Neutrophil (primary cell): Measurements from ENCODE around the gene INHBC.

ENCODE experiments used
- H3K27ac ChIP-seq: fragments of 200-600 bp; sonication (generic); 2 replicates; pipeline ENCODE4 v1.5.1; 2016; ENCODE audit warnings: mild to moderate bottlenecking, moderate library complexity
- H3K27me3 ChIP-seq: fragments of 200-600 bp; sonication (generic); 2 replicates; pipeline ENCODE4 v1.6.0; 2016; ENCODE audit warnings: mild to moderate bottlenecking
- H3K36me3 ChIP-seq: fragments of 200-600 bp; sonication (generic); 2 replicates; pipeline ENCODE4 v1.5.1; 2017
- H3K4me1 ChIP-seq, 2 experiments: fragments of 200-600 bp in 1 of 2; sonication (generic) in 1 of 2; 1 replicate in 1 of 2; 2 replicates in 1 of 2; pipeline versions ENCODE4 v1.5.1 to v1.6.1; 2013 to 2016; ENCODE audit warnings: low read depth in 1 of 2, low read length in 1 of 2, mild to moderate bottlenecking in 1 of 2, moderate library complexity in 1 of 2; ENCODE audit not compliant: control insufficient read depth in 1 of 2, insufficient read depth in 1 of 2
- H3K4me3 ChIP-seq, 2 experiments: fragments of 200-600 bp in 1 of 2; sonication (generic) in 1 of 2; 1 replicate in 1 of 2; 2 replicates in 1 of 2; pipeline ENCODE4 v1.5.1; 2013 to 2016; ENCODE audit warnings: low read depth in 1 of 2, low read length in 1 of 2, mild to moderate bottlenecking in 1 of 2, moderate library complexity in 1 of 2
- H3K9me3 ChIP-seq: fragments of 200-600 bp; sonication (generic); 2 replicates; pipeline ENCODE4 v1.5.1; 2016
- TF ChIP-seq, protein P1 (sequence below): fragments of 200-600 bp; sonication (generic); IDR thresholded peaks from 2 replicates; pipeline ENCODE4 v1.5.1; 2016; ENCODE audit warnings: antibody characterized with exemption

The INHBC gene

DNA sequence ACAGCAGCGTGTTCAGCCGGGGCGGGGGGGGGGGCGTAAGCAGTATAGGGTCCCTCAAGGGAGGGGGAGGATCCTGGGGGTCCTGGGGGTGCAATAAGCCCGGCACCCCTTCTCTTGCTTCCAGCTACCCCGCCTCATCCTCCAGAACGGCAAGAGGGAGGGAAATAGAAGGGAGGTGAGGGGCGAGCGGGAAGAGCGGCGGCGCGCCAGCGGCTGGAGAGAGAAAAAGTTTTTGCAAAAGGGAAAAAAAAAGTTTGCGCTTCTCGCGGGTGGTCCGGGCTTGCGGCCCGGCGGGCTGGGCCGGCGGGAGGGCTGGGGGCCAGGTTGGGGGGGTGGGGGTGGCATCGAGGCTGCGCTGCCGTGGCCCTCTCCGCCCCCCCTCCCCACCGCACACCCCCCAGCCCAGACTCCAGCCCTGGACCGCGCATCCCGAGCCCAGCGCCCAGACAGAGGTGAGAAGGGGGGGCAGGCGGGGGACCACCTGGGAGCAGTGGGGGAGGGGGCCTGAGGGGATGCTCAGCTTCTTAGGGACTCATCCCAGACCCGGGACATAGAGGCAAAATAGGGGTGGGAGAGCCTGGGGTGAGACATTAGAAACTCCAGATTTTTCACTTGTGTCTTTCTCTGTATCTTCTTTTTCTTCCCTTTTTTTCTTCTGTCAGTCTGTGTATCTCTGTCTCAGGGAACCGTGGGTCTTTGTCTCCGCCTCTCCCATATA, 25.3 kb downstream of the INHBC start, which contains the start of gene GLI1:
TSS of gene GLI1 (plus strand) at position 36 of the 718 bp plus-strand sequence. CDS start 3,907 bp downstream, outside the sequence.
- peak within 1 kb of the TSS; percentile 62 for H3K27ac ChIP-seq
- peaks cover 13% of the 10 kb centered on the region for H3K36me3 ChIP-seq
- peaks cover 46 to 57% of the 10 kb centered on the region in 2 experiments for H3K4me1 ChIP-seq
- H3K4me3 ChIP-seq = peak within 1 kb of the TSS; percentile 89 to 91
- TF ChIP-seq, protein P1, sequence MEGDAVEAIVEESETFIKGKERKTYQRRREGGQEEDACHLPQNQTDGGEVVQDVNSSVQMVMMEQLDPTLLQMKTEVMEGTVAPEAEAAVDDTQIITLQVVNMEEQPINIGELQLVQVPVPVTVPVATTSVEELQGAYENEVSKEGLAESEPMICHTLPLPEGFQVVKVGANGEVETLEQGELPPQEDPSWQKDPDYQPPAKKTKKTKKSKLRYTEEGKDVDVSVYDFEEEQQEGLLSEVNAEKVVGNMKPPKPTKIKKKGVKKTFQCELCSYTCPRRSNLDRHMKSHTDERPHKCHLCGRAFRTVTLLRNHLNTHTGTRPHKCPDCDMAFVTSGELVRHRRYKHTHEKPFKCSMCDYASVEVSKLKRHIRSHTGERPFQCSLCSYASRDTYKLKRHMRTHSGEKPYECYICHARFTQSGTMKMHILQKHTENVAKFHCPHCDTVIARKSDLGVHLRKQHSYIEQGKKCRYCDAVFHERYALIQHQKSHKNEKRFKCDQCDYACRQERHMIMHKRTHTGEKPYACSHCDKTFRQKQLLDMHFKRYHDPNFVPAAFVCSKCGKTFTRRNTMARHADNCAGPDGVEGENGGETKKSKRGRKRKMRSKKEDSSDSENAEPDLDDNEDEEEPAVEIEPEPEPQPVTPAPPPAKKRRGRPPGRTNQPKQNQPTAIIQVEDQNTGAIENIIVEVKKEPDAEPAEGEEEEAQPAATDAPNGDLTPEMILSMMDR = no peak
- no peaks in the 10 kb centered on the region for H3K9me3 ChIP-seq
- peaks cover 53% of the 10 kb centered on the region for H3K27me3 ChIP-seq

DNA sequence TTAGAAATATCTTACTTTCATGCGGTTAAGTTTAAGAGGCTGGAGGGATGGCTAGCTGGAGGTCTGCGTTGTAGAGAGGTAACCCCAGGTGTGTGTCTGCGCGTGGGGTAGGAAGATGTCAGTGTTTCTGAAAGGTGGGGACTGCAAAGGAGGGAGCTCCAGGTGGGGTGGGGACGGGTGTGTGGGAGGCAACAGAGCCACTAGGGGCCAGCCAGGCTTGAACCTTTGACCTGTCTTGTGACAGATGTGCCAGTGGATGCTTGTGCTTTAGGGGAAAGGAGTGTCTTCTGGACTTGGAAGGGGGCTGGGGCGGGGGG, 25.8 kb downstream of the INHBC start:
- Histone ChIP-seq H3K4me1 (peaks cover 51 to 62% of the 10 kb centered on the region in 2 experiments), H3K36me3 (peaks cover 13% of the 10 kb centered on the region), H3K27me3 (peaks cover 50% of the 10 kb centered on the region), H3K27ac (no peak overlapping the region), H3K9me3 (no peaks in the 10 kb centered on the region), H3K4me3 (peak overlapping the region; percentile 5 to 91)
- TF ChIP-seq, protein P1 = no peak

DNA sequence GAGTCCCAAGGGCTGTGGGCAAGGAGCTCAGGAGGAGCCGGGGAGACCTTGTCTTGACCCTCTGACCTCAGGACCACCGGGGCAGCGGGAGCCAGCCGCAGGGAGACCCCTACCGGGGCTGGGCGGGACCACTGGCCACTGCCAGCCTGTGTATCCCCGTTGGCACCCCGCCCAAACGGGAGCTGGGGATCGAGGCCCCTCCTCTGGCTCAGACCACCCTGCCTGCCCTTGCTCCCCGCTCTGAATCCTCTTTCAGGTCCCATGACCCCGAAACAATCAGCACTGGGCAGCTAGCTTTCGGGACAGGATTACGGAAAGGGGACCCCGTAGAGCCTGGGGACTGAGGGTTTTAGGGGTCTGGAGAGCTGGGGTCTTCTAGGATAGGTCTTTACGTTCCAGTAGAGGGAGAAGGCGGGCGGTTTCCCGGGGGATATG, 26.3 kb downstream of the INHBC start:
- peaks cover 54 to 67% of the 10 kb centered on the region in 2 experiments for H3K4me1 ChIP-seq

DNA sequence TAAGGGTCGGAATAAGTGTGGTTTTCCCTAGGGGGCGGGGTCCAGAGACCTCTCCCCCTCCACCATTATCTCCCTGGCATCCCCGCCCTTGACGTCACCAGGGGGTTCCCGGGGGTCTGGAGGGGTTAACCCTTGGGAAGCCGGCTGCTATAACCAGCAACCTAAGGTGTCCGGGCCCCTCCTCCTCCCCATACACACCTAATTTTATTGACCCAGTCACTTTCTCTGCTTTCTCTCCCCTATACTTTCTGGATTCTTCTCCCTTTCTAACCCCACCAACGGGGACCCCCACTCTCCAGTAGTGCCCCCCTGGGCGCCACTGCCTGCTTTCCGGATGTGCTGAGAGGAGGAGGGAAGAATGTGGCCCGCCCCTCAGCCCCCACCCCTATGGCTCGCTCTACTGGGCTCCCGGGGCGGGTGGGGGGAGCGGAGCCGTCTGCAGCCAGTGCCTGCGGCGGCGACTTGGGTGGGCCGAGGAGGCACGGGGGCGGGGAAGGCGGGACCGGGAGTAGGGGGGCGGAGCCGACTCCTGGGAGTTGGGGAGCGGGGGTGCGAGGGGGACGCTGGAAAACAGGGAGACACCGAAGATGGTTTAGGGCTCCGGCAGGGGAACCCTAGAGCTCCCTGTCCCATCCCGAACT, 26.8 kb downstream of the INHBC start:
- TF ChIP-seq, protein P1 = no peak
- Histone ChIP-seq H3K9me3 (no peaks in the 10 kb centered on the region), H3K4me1 (peaks cover 51 to 69% of the 10 kb centered on the region in 2 experiments), H3K4me3 (peak overlapping the region; percentile 28 to 55), H3K27me3 (peaks cover 41% of the 10 kb centered on the region), H3K27ac (no peak overlapping the region), H3K36me3 (peaks cover 22% of the 10 kb centered on the region)

More for the DNA sequence above, 26.3 kb downstream of the INHBC start:
- TF ChIP-seq, protein P1 = no peak
- Histone ChIP-seq H3K4me3 (peak overlapping the region in 1 of 2 experiments; percentile 91), H3K27me3 (peaks cover 45% of the 10 kb centered on the region), H3K36me3 (peaks cover 17% of the 10 kb centered on the region), H3K9me3 (no peaks in the 10 kb centered on the region), H3K27ac (no peak overlapping the region)

DNA sequence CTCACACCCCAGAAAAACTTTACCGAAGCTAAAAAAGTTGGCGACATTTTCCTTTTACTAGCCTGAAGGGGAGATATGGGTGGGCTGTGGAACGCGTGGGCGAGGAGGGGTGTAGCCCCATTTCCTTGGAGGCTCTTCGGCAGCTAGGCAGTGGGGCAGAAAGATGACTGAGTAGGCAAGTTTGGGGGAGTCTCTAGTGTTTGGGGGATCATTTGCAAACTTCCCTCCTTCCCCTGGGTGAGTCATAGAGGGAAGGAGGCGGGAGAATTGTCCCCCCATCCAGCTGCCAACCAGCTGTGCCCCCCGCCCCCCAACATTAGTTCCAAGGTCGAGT, 27.3 kb downstream of the INHBC start:
- H3K27ac ChIP-seq = no peak overlapping the region
- TF ChIP-seq, protein P1 = no peak
- no peaks in the 10 kb centered on the region for H3K9me3 ChIP-seq
- H3K4me1 ChIP-seq = peaks cover 51 to 72% of the 10 kb centered on the region in 2 experiments
- peaks cover 27% of the 10 kb centered on the region for H3K36me3 ChIP-seq
- peak overlapping the region; percentile 28 to 55 for H3K4me3 ChIP-seq
- H3K27me3 ChIP-seq = peaks cover 36% of the 10 kb centered on the region
